SK-N-SH (cell line): ENCODE data around the gene PHTF1. TPM values are rescaled to one million over a fixed set of nuclear protein-coding genes. Genes with fewer than 3 reads are reported as not detected.

Source experiments
- CTCF ChIA-PET: fragments of 300-600, 350-600 bp; formaldehyde crosslinking; extraction: SDS; loops from one replicate; lab custom pipeline; 2021; lab: Yijun Ruan, JAX
- POLR2A ChIA-PET: fragments of 350-600 bp; sonication (Branson Sonifier 250); formaldehyde crosslinking; extraction: SDS; loops from one replicate; lab custom pipeline; 2020; ENCODE audit warnings: antibody characterized with exemption, inconsistent platforms; lab: Yijun Ruan, JAX
- DNase-seq: peaks from one replicate; pipeline ENCODE4 v3.0.0; 2012
- H2AFZ ChIP-seq: fragments of 200-600 bp; sonication (generic); 2 replicates; pipeline ENCODE4 v1.8.1; 2016; ENCODE audit warnings: antibody characterized with exemption, mild to moderate bottlenecking, low read depth
- H3F3A ChIP-seq: fragments of 200-600 bp; sonication (generic); replicated peaks from 2 replicates; pipeline ENCODE3; 2016; ENCODE audit warnings: antibody characterized with exemption, mild to moderate bottlenecking; ENCODE audit not compliant: insufficient read depth
- H3K27ac ChIP-seq, 2 experiments: fragments of 200-500 bp in 1 of 2; fragments of 200-600 bp in 1 of 2; sonication (Bioruptor generic) in 1 of 2; sonication (generic), shearing (Covaris generic) in 1 of 2; 2 replicates each; pipeline versions ENCODE4 v1.5.1 to v1.6.1; 2014 to 2016; ENCODE audit warnings: low read depth in 2 of 2, inconsistent platforms in 1 of 2, low read length in 1 of 2, mild to moderate bottlenecking in 1 of 2, mixed read lengths in 1 of 2
- H3K27me3 ChIP-seq: fragments of 200-600 bp; sonication (generic), shearing (Covaris generic); 2 replicates; pipeline ENCODE4 v1.6.1; 2016; ENCODE audit warnings: mixed run types; ENCODE audit not compliant: insufficient read depth
- H3K36me3 ChIP-seq, 2 experiments: fragments of 200-500 bp in 1 of 2; fragments of 200-600 bp in 1 of 2; sonication (Bioruptor generic) in 1 of 2; sonication (generic) in 1 of 2; replicated peaks in 1 of 2; 2 replicates each; pipeline versions ENCODE3 to v1.5.1; 2014 to 2016; ENCODE audit warnings: low read length in 1 of 2, mild to moderate bottlenecking in 1 of 2; ENCODE audit not compliant: insufficient read depth in 2 of 2, control insufficient read depth in 1 of 2
- H3K4me1 ChIP-seq, 2 experiments: fragments of 200-500 bp in 1 of 2; fragments of 200-600 bp in 1 of 2; sonication (Bioruptor generic) in 1 of 2; sonication (generic), shearing (Covaris generic) in 1 of 2; 2 replicates each; pipeline versions ENCODE4 v1.5.1 to v1.6.1; 2014 to 2016; ENCODE audit warnings: low read depth in 1 of 2, low read length in 1 of 2, mixed run types in 1 of 2; ENCODE audit not compliant: insufficient read depth in 2 of 2, control insufficient read depth in 1 of 2
- H3K4me2 ChIP-seq: fragments of 200-600 bp; sonication (generic), shearing (Covaris generic); 2 replicates; pipeline ENCODE4 v1.6.1; 2017; ENCODE audit warnings: mixed run types
- H3K4me3 ChIP-seq, 2 experiments: fragments of 200-500 bp in 1 of 2; fragments of 200-600 bp in 1 of 2; sonication (Bioruptor generic) in 1 of 2; sonication (generic), shearing (Covaris generic) in 1 of 2; 2 replicates each; pipeline versions ENCODE4 v1.5.1 to v1.8.1; 2014 to 2016; ENCODE audit warnings: low read depth in 2 of 2, inconsistent platforms in 1 of 2, low read length in 1 of 2, mild to moderate bottlenecking in 1 of 2, mixed read lengths in 1 of 2, moderate library complexity in 1 of 2
- H3K79me2 ChIP-seq: fragments of 200-600 bp; sonication (generic); 2 replicates; pipeline ENCODE4 v1.8.1; 2017; ENCODE audit warnings: mild to moderate bottlenecking; ENCODE audit not compliant: insufficient read depth
- H3K9ac ChIP-seq: fragments of 200-600 bp; sonication (generic); 2 replicates; pipeline ENCODE4 v1.6.1; 2017; ENCODE audit warnings: mixed run types
- H3K9me2 ChIP-seq: fragments of 200-600 bp; sonication (generic); 2 replicates; pipeline ENCODE4 v1.6.1; 2017; ENCODE audit warnings: mixed run types
- H3K9me3 ChIP-seq: fragments of 200-600 bp; sonication (generic); 2 replicates; pipeline ENCODE4 v1.6.1; 2017; ENCODE audit warnings: mixed run types, mild to moderate bottlenecking, moderate library complexity
- H4K20me1 ChIP-seq: fragments of 200-600 bp; sonication (generic); 2 replicates; pipeline ENCODE4 v1.6.1; 2017; ENCODE audit warnings: mild to moderate bottlenecking, mixed run types; ENCODE audit not compliant: insufficient read depth
- CHD2 ChIP-seq: fragments of 150-350 bp; IDR thresholded peaks from 2 replicates; pipeline ENCODE4 v1.6.1; 2018; ENCODE audit warnings: low read length; ENCODE audit not compliant: partially characterized antibody
- FOSL2 ChIP-seq: IDR thresholded peaks from 2 replicates; pipeline ENCODE4 v1.4.0; 2012; ENCODE audit warnings: low read depth, mild to moderate bottlenecking, moderate library complexity, borderline replicate concordance
- FOXJ3 ChIP-seq: sonication (generic); formaldehyde crosslinking; IDR thresholded peaks from 2 replicates; pipeline ENCODE4 v1.5.1; 2020; ENCODE audit warnings: mild to moderate bottlenecking, missing genetic modification reagents
- FOXM1 ChIP-seq: IDR thresholded peaks from 2 replicates; pipeline ENCODE4 v1.4.0; 2012; ENCODE audit warnings: low read depth, mild to moderate bottlenecking
- GABPA ChIP-seq: IDR thresholded peaks from 2 replicates; pipeline ENCODE4 v1.4.0; 2012; ENCODE audit warnings: low read depth, mild to moderate bottlenecking
- GATA2 ChIP-seq: sonication (generic); formaldehyde crosslinking; IDR thresholded peaks from 2 replicates; pipeline ENCODE4 v1.5.0; 2020; ENCODE audit warnings: mild to moderate bottlenecking, missing genetic modification reagents
- IRF3 ChIP-seq: fragments of 150-350 bp; IDR thresholded peaks from 2 replicates; pipeline ENCODE4 v1.6.1; 2016; ENCODE audit warnings: mild to moderate bottlenecking, low read depth, low read length
- MAX ChIP-seq: IDR thresholded peaks from 2 replicates; pipeline ENCODE4 v1.4.0; 2012; ENCODE audit warnings: low read depth
- MEF2A ChIP-seq: IDR thresholded peaks from 2 replicates; pipeline ENCODE4 v1.4.0; 2012; ENCODE audit warnings: low read depth, borderline replicate concordance
- MXI1 ChIP-seq: IDR thresholded peaks from 2 replicates; pipeline ENCODE4 v1.6.1; 2012; ENCODE audit warnings: mild to moderate bottlenecking, low read depth, low read length, improper control_type of control experiment
- NRF1 ChIP-seq: IDR thresholded peaks from 2 replicates; pipeline ENCODE4 v1.6.1; 2012; ENCODE audit warnings: low read depth, mild to moderate bottlenecking, low read length
- PBX3 ChIP-seq: IDR thresholded peaks from 2 replicates; pipeline ENCODE4; 2012
- REST ChIP-seq: IDR thresholded peaks from 2 replicates; pipeline ENCODE4 v1.6.1; 2012; ENCODE audit warnings: mild to moderate bottlenecking, low read depth, low read length, moderate library complexity
- SIN3A ChIP-seq: IDR thresholded peaks from 2 replicates; pipeline ENCODE4 v1.6.1; 2012; ENCODE audit warnings: low read depth, mild to moderate bottlenecking, low read length, moderate library complexity, borderline replicate concordance
- SMC3 ChIP-seq: IDR thresholded peaks from 2 replicates; pipeline ENCODE4 v1.6.1; 2012; ENCODE audit warnings: low read depth, low read length, improper control_type of control experiment
- TCF12 ChIP-seq: IDR thresholded peaks from 2 replicates; pipeline ENCODE4 v1.4.0; 2012
- TEAD4 ChIP-seq: IDR thresholded peaks from 2 replicates; pipeline ENCODE4 v1.4.0; 2012; ENCODE audit warnings: mild to moderate bottlenecking, borderline replicate concordance; ENCODE audit not compliant: insufficient read depth
- WGBS: methylation state at CpG from one replicate; pipeline ENCODE4 v1.1.6; 2017; ENCODE audit warnings: low lambda C conversion rate; 5-methylcytosine and 5-hydroxymethylcytosine counted together
- polyA plus RNA-seq, 3 experiments: library from polyadenylated mRNA; depleted of rRNA; stranded (reverse); fragments of >200 nt; gene quantifications; 2 replicates each; pipeline ENCODE4 v1.2.3, GENCODE V29; 2012
- TF ChIP-seq, protein P1 (sequence below): IDR thresholded peaks from 2 replicates; pipeline ENCODE4 v1.4.0; 2012; ENCODE audit warnings: low read depth, borderline replicate concordance

Gene PHTF1
- polyA plus RNA-seq, 1 of the 3 experiments (the other 2 are of a cell fraction) = 10.8 TPM

GRCh38 chr1:113678159-113678469 lies 81.2 kb downstream of the PHTF1 start:
- no peak for TF ChIP-seq SIN3A
- TF ChIP-seq FOXM1 = no peak
- TF ChIP-seq SMC3 = no peak
- TF ChIP-seq GABPA = no peak
- no peak for TF ChIP-seq GATA2 (CRISPR knock-in tag)
- no peak for TF ChIP-seq MAX
- no peak for TF ChIP-seq NRF1
- no peak for TF ChIP-seq FOXJ3 (CRISPR knock-in tag)
- no peak for TF ChIP-seq FOSL2
- no peak for TF ChIP-seq IRF3
- no peak for TF ChIP-seq TCF12
- no peak for TF ChIP-seq TEAD4
- no peak for DNase-seq
- no peaks in the 10 kb centered on the region for H3K9me2 ChIP-seq
- H3K4me3 ChIP-seq = no peak overlapping the region; a peak in 1 of 4 replicates
- POLR2A ChIA-PET = no interaction called here
- no peak overlapping the region for H2AFZ ChIP-seq
- H3K4me1 ChIP-seq = peaks cover 12 to 19% of the 10 kb centered on the region in 2 experiments; a peak in 3 of 4 replicates
- H3K27me3 ChIP-seq = no peaks in the 10 kb centered on the region
- H3K79me2 ChIP-seq = no peaks in the 10 kb centered on the region
- H3F3A ChIP-seq = peaks cover 30% of the 10 kb centered on the region
- H3K9ac ChIP-seq = no peak overlapping the region
- peaks cover 27 to 41% of the 10 kb centered on the region in 2 experiments for H3K36me3 ChIP-seq
- no peak overlapping the region; a peak in 2 of 4 replicates for H3K27ac ChIP-seq
- no peaks in the 10 kb centered on the region for H4K20me1 ChIP-seq
- H3K9me3 ChIP-seq = no peaks in the 10 kb centered on the region
- CTCF ChIA-PET = interaction anchor here (1.5 to 5.5 kb wide), 4 partner anchors 9 to 605 kb away, joined by 3 to 32 read pairs (median 6); partner anchors contain the start of gene LRIG2
- no peak overlapping the region for H3K4me2 ChIP-seq

DNA sequence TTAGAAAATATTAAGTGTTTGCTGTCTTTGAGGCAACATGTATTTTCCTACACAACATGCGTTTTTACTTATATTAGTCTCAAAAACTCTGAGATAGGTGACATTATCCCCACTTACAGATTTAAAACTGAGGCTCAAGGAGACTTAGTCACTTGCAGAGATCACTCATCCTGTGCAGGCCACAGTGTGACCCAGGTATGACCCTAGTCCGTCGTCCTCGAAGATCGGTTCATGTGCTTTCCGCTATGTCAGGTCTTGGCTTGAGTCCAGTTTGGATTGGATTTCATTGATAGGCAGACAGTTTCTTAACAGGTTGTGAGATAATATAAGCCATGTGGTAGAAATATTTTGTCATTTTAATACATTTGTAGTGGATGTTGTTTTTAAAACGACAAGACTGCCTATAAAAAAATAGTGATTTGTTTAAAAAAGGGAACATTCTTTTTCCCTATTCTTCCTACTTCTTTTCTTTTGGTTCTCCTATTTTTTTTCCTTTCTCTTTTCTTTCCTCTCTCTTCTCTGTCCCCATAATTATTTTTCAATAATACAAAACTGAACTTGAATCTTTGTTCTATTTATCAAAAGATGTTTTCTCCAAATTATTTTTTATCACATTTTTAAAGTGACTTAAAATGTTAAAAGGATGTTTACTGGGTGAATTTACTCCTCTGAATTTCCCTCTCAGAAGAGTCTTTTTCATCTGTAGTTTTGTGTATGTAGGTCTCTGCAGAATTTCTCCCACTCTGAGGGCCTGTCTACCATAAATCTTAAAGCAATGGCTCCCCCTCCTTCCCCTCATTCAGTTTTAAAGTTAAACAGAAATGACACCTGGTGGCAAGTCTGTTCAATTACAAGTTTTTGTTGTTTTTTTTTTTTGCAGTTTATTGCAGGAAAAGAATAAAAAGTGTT lies 81.8 kb downstream of the PHTF1 start:
- Histone ChIP-seq H3K4me2 (no peak overlapping the region), H3K79me2 (no peaks in the 10 kb centered on the region), H3K36me3 (peaks cover 24 to 41% of the 10 kb centered on the region in 2 experiments), H3K4me1 (peaks cover 12 to 19% of the 10 kb centered on the region in 2 experiments; a peak in 3 of 4 replicates), H3K9me2 (no peaks in the 10 kb centered on the region), H3K9ac (no peak overlapping the region), H3K4me3 (no peak overlapping the region; a peak in 1 of 4 replicates), H2AFZ (no peak overlapping the region), H3K27me3 (no peaks in the 10 kb centered on the region), H3K27ac (peak overlapping the region; percentile 27 to 73; a peak in 3 of 4 replicates), H3K9me3 (no peaks in the 10 kb centered on the region), H4K20me1 (no peaks in the 10 kb centered on the region), H3F3A (peaks cover 30% of the 10 kb centered on the region)
- POLR2A ChIA-PET = no interaction called here
- DNase-seq = peak; percentile 74
- CTCF ChIA-PET = interaction anchor here (1.5 to 5.5 kb wide), 5 partner anchors 10 to 605 kb away, joined by 3 to 32 read pairs (median 5); partner anchors contain the start of gene LRIG2
- 53% methylated on average over 7 of the region's 7 CpGs for WGBS
- TF ChIP-seq SMC3 = peak; percentile 63
- no peak for TF ChIP-seq SIN3A
- TF ChIP-seq MEF2A = no peak
- TF ChIP-seq, protein P1, sequence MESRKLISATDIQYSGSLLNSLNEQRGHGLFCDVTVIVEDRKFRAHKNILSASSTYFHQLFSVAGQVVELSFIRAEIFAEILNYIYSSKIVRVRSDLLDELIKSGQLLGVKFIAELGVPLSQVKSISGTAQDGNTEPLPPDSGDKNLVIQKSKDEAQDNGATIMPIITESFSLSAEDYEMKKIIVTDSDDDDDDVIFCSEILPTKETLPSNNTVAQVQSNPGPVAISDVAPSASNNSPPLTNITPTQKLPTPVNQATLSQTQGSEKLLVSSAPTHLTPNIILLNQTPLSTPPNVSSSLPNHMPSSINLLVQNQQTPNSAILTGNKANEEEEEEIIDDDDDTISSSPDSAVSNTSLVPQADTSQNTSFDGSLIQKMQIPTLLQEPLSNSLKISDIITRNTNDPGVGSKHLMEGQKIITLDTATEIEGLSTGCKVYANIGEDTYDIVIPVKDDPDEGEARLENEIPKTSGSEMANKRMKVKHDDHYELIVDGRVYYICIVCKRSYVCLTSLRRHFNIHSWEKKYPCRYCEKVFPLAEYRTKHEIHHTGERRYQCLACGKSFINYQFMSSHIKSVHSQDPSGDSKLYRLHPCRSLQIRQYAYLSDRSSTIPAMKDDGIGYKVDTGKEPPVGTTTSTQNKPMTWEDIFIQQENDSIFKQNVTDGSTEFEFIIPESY = no peak
- peak; percentile 66 for TF ChIP-seq PBX3
- TF ChIP-seq MXI1 = no peak
- TF ChIP-seq TCF12 = peak; percentile 63; the same call in 1 of the 2 replicates
- TF ChIP-seq CHD2 = no peak
- no peak for TF ChIP-seq REST
